CD4-positive, alpha-beta T cell treated with Interleukin-6 for 4 hours (primary cell): ENCODE measurements around the gene JDP2.

Experiments used
- DNase-seq: peaks from one replicate; pipeline ENCODE4 v3.0.0-alpha.2; 2020; ENCODE audit warnings: mixed read lengths

The JDP2 gene

GRCh38 chr14:75491376-75491978, 63.7 kb downstream of the JDP2 start:
- no peak for DNase-seq

- no peak for DNase-seq
These were observed 65.2 kb downstream of the JDP2 start for GRCh38 chr14:75492832-75493591.

- DNase-seq = no peak
These were observed 65.8 kb downstream of the JDP2 start for GRCh38 chr14:75493592-75494087.

GRCh38 chr14:75494896-75495295, 67.1 kb downstream of the JDP2 start:
- no peak for DNase-seq

- DNase-seq = no peak
These were observed 67.6 kb downstream of the JDP2 start for GRCh38 chr14:75495399-75495798.

GRCh38 chr14:75495882-75496281, 68.1 kb downstream of the JDP2 start:
- DNase-seq = no peak

- no peak for DNase-seq
These were observed 68.9 kb downstream of the JDP2 start for GRCh38 chr14:75496755-75497154.

GRCh38 chr14:75497191-75497590, 69.4 kb downstream of the JDP2 start:
- DNase-seq = no peak

GRCh38 chr14:75497701-75498100, 69.9 kb downstream of the JDP2 start:
- DNase-seq = no peak

- DNase-seq = no peak
These were observed 71.5 kb downstream of the JDP2 start for GRCh38 chr14:75499084-75499875.

GRCh38 chr14:75501080-75501479, 73.3 kb downstream of the JDP2 start:
- DNase-seq = no peak

- DNase-seq = no peak
These were observed 76.6 kb downstream of the JDP2 start for GRCh38 chr14:75504411-75504810.

- no peak for DNase-seq
These were observed 79.1 kb downstream of the JDP2 start for GRCh38 chr14:75506930-75507329.

GRCh38 chr14:75510547-75510946, 82.7 kb downstream of the JDP2 start:
- DNase-seq = no peak

GRCh38 chr14:75511201-75511600, 83.4 kb downstream of the JDP2 start:
- DNase-seq = no peak

GRCh38 chr14:75513911-75514672, 86.3 kb downstream of the JDP2 start:
- peak; percentile 31 for DNase-seq

- peak; percentile 66 for DNase-seq
These were observed 87.1 kb downstream of the JDP2 start for GRCh38 chr14:75514673-75515628.

GRCh38 chr14:75515629-75515996, 87.8 kb downstream of the JDP2 start:
- no peak for DNase-seq

- peak; percentile 61 for DNase-seq
These were observed 90.8 kb downstream of the JDP2 start for GRCh38 chr14:75518625-75519024.

- DNase-seq = no peak
These were observed 91.6 kb downstream of the JDP2 start for GRCh38 chr14:75519394-75519793.

- DNase-seq = no peak
These were observed 92.3 kb downstream of the JDP2 start for GRCh38 chr14:75519826-75520728.
